ENCODE measurements around the gene C4orf50.

The C4orf50 gene

GRCh38 chr4:6018331-6018730 is at the start of gene C4orf50:
Gene C4orf50 (minus strand): TSS chr4:6018431.
- no peak for DNase-seq (ENCODE audit: low read depth in 2 of 3, low spot score in 1 of 3)

GRCh38 chr4:6065934-6066590 is 47.8 kb upstream of the C4orf50 start:
- no peak for DNase-seq (ENCODE audit: low read depth in 2 of 3, low spot score in 1 of 3)

GRCh38 chr4:6065166-6065565 is 46.9 kb upstream of the C4orf50 start:
- no peak for DNase-seq (ENCODE audit: low read depth in 2 of 3, low spot score in 1 of 3)

GRCh38 chr4:6064383-6064782 is 46.2 kb upstream of the C4orf50 start:
- no peak for DNase-seq (ENCODE audit: low read depth in 2 of 3, low spot score in 1 of 3)

- DNase-seq (ENCODE audit: low read depth in 2 of 3, low spot score in 1 of 3): no peak
These were observed 45.5 kb upstream of the C4orf50 start for GRCh38 chr4:6063684-6064083.

GRCh38 chr4:6062133-6062532 is 43.9 kb upstream of the C4orf50 start:
- no peak for DNase-seq (ENCODE audit: low read depth in 2 of 3, low spot score in 1 of 3)

- no peak for DNase-seq (ENCODE audit: low read depth in 2 of 3, low spot score in 1 of 3)
These were observed 41.2 kb upstream of the C4orf50 start for GRCh38 chr4:6059375-6059805.

GRCh38 chr4:6058531-6059374 is 40.5 kb upstream of the C4orf50 start:
- DNase-seq (ENCODE audit: low read depth in 2 of 3, low spot score in 1 of 3): no peak

GRCh38 chr4:6056976-6057766 is 38.9 kb upstream of the C4orf50 start:
- no peak for DNase-seq (ENCODE audit: low read depth in 2 of 3, low spot score in 1 of 3)

- DNase-seq (ENCODE audit: low read depth in 2 of 3, low spot score in 1 of 3): no peak
These were observed 37.2 kb upstream of the C4orf50 start for GRCh38 chr4:6055436-6055835.

GRCh38 chr4:6055030-6055429 is 36.8 kb upstream of the C4orf50 start:
- no peak for DNase-seq (ENCODE audit: low read depth in 2 of 3, low spot score in 1 of 3)

- no peak for DNase-seq (ENCODE audit: low read depth in 2 of 3, low spot score in 1 of 3)
These were observed 36.1 kb upstream of the C4orf50 start for GRCh38 chr4:6054162-6054922.

GRCh38 chr4:6052679-6053078 is 34.4 kb upstream of the C4orf50 start:
- DNase-seq (ENCODE audit: low read depth in 2 of 3, low spot score in 1 of 3): no peak

- DNase-seq (ENCODE audit: low read depth in 2 of 3, low spot score in 1 of 3): no peak
These were observed 32.3 kb upstream of the C4orf50 start for GRCh38 chr4:6050551-6050950.

- no peak for DNase-seq (ENCODE audit: low read depth in 2 of 3, low spot score in 1 of 3)
These were observed 31.8 kb upstream of the C4orf50 start for GRCh38 chr4:6049985-6050384.

- DNase-seq (ENCODE audit: low read depth in 2 of 3, low spot score in 1 of 3): no peak
These were observed 31.0 kb upstream of the C4orf50 start for GRCh38 chr4:6049278-6049677.

- DNase-seq (ENCODE audit: low read depth in 2 of 3, low spot score in 1 of 3): no peak
These were observed 30.3 kb upstream of the C4orf50 start for GRCh38 chr4:6048537-6048936.

GRCh38 chr4:6047130-6047673 is 29.0 kb upstream of the C4orf50 start:
- DNase-seq (ENCODE audit: low read depth in 2 of 3, low spot score in 1 of 3): no peak

- no peak for DNase-seq (ENCODE audit: low read depth in 2 of 3, low spot score in 1 of 3)
These were observed 28.4 kb upstream of the C4orf50 start for GRCh38 chr4:6046526-6047129.

- no peak for DNase-seq (ENCODE audit: low read depth in 2 of 3, low spot score in 1 of 3)
These were observed 26.6 kb upstream of the C4orf50 start for GRCh38 chr4:6044805-6045204.

Data from stimulated activated CD4-positive, alpha-beta T cell treated with anti-CD3 and anti-CD28 coated beads, Interleukin-12 subunit alpha, Interleukin-12 subunit beta, amount 100 ng/mL, for 48 hours (primary cell).